GM19438 (cell line): ENCODE measurements around the gene TMEM150C.
"Not testable (repeated sequence)": the region's sequence is repeated elsewhere in the genome, so short reads cannot be mapped to it uniquely, and the experiment has no call there.

ENCODE experiments used
- ATAC-seq: cut with Tn5 transposase; IDR thresholded peaks from one replicate; pipeline ENCODE4 v1.9.1; 2021; ENCODE audit warnings: low read depth; ENCODE audit not compliant: unreplicated experiment

The TMEM150C gene

DNA sequence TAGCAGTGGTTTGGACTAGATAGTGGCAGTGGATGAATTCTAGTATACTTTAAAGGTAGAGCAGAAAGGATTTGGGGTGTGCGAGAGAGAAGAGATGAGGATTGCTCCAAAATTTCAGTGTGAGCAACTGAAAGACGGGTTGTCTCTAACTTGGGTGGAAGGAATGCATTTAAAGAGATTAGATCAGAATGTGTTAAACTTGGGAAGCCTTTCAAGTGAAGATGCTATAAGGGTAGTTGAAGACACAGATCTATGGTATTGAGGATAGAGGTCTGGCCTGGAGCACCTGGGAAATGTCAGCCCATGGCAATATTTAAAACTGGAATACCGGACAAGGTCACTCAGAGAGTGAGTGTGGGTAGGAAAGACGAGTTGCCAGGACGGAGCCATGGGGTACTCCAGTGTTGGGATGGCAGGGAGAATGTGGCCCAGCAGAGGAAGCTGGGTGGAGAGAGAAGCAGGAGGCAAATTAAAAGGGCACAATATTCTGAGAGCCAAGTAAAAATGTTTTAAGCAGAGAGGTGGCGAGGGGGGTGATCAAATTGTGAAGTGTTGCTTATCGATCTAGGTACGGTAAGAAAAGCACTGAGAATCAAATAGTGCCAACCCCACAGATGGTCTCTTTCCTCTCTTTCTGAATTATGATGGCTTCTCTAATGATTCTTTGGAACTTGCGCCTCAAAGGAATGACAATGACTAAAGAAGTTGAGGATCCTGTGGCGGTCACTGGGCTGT, 80.8 kb downstream of the TMEM150C start:
- no peak for ATAC-seq

DNA sequence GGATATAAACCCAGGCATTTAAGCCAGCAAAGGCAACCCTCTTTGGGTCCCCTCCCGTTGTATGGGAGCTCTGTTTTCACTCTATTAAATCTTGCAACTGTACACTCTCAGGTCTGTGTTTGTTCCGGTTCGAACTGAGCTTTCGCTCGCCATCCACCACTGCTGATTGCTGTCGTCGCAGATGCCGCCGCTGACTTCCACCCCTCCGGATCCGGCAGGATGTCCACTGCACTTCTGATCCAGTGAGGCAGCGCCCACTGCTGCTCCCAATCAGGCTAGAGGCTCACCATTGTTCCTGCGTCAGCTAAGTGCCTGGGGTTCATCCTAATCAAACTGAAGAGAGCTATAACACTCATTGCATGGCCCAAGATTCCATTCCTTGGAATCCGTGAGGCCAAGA, 82.2 kb downstream of the TMEM150C start:
- ATAC-seq = no peak

DNA sequence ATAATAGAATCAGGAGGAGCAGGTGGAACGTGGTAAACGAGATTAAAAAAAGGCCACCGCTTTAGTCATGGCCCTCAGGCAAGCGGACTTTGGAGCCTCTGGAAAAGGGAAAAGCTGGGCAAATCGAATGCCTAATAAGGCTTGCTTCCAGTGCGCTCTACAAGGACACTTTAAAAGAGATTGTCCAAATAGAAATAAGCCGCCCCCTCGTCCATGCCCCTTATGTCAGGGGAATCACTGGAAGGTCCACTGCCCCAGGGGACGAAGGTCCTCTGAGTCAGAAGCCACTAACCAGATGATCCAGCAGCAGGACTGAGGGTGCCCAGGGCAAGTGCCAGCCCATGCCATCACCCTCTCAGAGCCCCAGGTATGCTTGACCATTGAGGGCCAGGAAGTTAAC, 84.3 kb downstream of the TMEM150C start:
- not testable (repeated sequence) for ATAC-seq

- ATAC-seq = not testable (repeated sequence)
Measured at GRCh38 chr4:82475931-82476330, 85.9 kb downstream of the TMEM150C start.

DNA sequence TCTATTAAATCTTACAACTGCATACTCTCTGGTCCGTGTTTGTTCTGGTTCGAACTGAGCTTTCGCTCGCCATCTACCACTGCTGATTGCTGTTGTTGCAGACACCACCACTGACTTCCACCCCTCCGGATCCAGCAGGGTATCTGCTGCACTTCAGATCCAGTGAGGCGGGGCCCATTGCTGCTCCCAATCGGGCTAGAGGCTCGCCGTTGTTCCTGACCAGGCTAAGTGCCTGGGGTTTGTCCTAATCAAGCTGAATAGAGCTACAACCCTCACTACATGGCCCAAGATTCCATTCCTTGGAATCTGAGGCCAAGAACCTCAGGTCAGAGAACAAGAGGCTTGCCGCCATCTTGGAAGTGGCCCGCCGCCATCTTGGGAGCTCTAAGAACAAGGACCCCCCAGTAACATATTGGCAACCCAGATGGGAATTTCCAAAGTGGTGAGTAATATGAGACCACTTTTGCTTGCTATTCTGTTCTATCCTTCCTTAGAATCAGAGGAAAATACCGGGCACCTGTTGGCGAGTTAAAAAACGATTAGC, 88.1 kb downstream of the TMEM150C start:
- ATAC-seq = no peak

GRCh38 chr4:82473080-82473479, 88.7 kb downstream of the TMEM150C start:
- not testable (repeated sequence) for ATAC-seq

GRCh38 chr4:82469791-82470345, 91.9 kb downstream of the TMEM150C start:
- no peak for ATAC-seq

GRCh38 chr4:82467471-82467870, 94.3 kb downstream of the TMEM150C start:
- no peak for ATAC-seq

GRCh38 chr4:82463221-82463620, 98.6 kb downstream of the TMEM150C start:
- ATAC-seq = no peak

- no peak for ATAC-seq
Measured at GRCh38 chr4:82462415-82462831, 99.4 kb downstream of the TMEM150C start.

- ATAC-seq = no peak
Measured at GRCh38 chr4:82461710-82462109, 100.1 kb downstream of the TMEM150C start.

DNA sequence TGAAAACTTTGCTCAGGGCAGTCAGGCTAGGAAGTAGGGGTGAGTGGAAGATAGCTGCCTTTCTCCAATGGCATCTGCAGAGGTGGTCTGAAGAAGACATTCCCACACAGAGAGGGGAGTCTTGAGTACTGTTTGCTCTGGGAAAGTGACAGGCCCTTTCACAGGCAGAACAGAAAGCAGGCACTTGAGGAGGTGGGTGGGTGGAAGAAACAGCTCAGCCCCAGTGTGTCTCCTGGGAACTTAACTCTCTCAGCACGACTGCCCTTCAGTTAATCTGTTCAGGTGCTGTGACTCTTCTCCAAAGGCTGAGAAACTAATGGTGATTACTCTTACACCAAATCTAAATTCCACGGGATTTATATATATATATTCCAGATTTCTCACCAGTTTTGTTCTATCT, 103.1 kb downstream of the TMEM150C start:
- ATAC-seq = no peak

- no peak for ATAC-seq
Measured at GRCh38 chr4:82457266-82457665, 104.5 kb downstream of the TMEM150C start.

GRCh38 chr4:82452026-82452425, 109.8 kb downstream of the TMEM150C start:
- no peak for ATAC-seq

GRCh38 chr4:82450966-82451755, 110.6 kb downstream of the TMEM150C start:
- ATAC-seq = no peak

- no peak for ATAC-seq
Measured at GRCh38 chr4:82447886-82448285, 113.9 kb downstream of the TMEM150C start.

GRCh38 chr4:82439088-82439487, 122.7 kb downstream of the TMEM150C start:
- ATAC-seq = no peak

GRCh38 chr4:82437285-82438005, 124.3 kb downstream of the TMEM150C start:
- ATAC-seq = no peak

DNA sequence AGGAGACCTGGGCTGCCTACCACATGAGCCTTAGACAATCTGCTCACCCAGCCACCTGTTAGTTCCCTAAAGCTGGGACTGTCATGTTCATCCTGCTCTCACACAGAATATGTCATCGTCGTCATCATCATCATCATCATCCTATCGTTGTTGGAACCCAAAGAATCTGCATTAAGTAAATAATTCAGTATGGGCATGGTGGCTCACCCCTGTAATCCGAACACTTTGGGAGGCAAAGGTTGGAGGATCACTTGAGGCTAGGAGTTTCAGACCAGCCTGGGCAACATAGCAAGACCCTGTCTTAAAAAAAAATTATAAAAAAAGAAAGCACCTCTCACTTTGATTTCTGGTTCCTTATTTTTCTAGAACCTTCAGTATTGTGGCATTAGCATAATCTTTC, 125.0 kb downstream of the TMEM150C start:
- ATAC-seq = no peak

- ATAC-seq = no peak
Measured at GRCh38 chr4:82436130-82436529, 125.7 kb downstream of the TMEM150C start.

DNA sequence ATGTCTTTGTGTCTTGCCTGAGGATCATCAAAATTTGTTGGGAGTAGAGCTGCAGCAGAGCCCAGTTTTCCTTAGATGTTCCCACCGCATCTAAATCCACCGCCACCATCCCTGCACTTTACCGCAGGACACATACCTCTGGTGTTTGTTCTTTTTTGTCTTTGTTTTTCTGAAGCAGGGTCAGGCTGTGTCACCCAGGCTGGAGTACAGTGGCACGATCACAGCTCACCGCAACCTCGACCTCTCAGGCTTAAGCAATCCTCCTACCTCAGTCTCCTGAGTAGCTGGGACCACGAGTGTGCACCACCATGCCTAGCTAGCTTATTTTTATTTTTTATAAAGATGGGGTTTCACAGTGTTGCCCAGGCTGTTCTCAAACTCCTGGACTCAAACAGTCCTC, 126.8 kb downstream of the TMEM150C start:
- no peak for ATAC-seq
